CD4-positive, alpha-beta T cell (primary cell): Measurements from ENCODE around the gene HMCN2. TPM values are rescaled to one million over a fixed set of nuclear protein-coding genes. Genes with fewer than 3 reads are reported as not detected.

ENCODE experiments used
- ATAC-seq: fragments of 200-7000 bp; cut with Tn5 transposase; one replicate; pipeline ENCODE4 v1.10.0; 2022; ENCODE audit warnings: mild to moderate bottlenecking; ENCODE audit not compliant: poor library complexity
- CTCF ChIA-PET: fragments of 350-600 bp; sonication (Branson Sonifier 250); formaldehyde crosslinking; loops from one replicate; lab custom pipeline; 2021; ENCODE audit warnings: antibody characterized with exemption, inconsistent platforms; lab: Charles Lee
- POLR2A ChIA-PET: fragments of 350-600 bp; sonication (Branson Sonifier 250); formaldehyde crosslinking; loops from one replicate; lab custom pipeline; 2021; ENCODE audit warnings: antibody characterized with exemption, inconsistent platforms; lab: Charles Lee
- DNase-seq, 14 experiments: peaks; one replicate each; pipeline ENCODE4 v3.0.0-alpha.2; 2013 to 2020; ENCODE audit warnings: mixed read lengths in 2 of 14
- H3K27ac ChIP-seq, 2 donors: one replicate each; pipeline versions ENCODE4 v1.5.1 to v1.7.0; 2013; ENCODE audit warnings: low read length in 2 of 2, low read depth in 1 of 2, mild to moderate bottlenecking in 1 of 2
- H3K27me3 ChIP-seq, 2 experiments: 1 replicate in 1 of 2; 2 replicates in 1 of 2; pipeline versions ENCODE4 v1.6.1 to v1.7.0; 2013; ENCODE audit warnings: low read length in 2 of 2, control low read depth in 1 of 2, mild to moderate bottlenecking in 1 of 2, moderate library complexity in 1 of 2; ENCODE audit not compliant: insufficient read depth in 2 of 2, control insufficient read depth in 1 of 2
- H3K36me3 ChIP-seq: one replicate; pipeline ENCODE4 v1.6.1; 2013; ENCODE audit warnings: low read length, control low read depth; ENCODE audit not compliant: insufficient read depth
- H3K4me1 ChIP-seq: one replicate; pipeline ENCODE4 v1.6.1; 2013; ENCODE audit warnings: low read length, control low read depth; ENCODE audit not compliant: insufficient read depth
- H3K4me3 ChIP-seq: one replicate; pipeline ENCODE4 v1.5.1; 2013; ENCODE audit warnings: mild to moderate bottlenecking, low read length, moderate library complexity
- H3K9me3 ChIP-seq, 2 experiments: 1 replicate in 1 of 2; 2 replicates in 1 of 2; pipeline versions ENCODE4 v1.6.1 to v1.7.0; 2013; ENCODE audit warnings: low read length in 2 of 2, mild to moderate bottlenecking in 2 of 2, control low read depth in 1 of 2, moderate library complexity in 1 of 2; ENCODE audit not compliant: control insufficient read depth in 1 of 2, insufficient read depth in 1 of 2
- H3K27ac Mint-ChIP-seq: one replicate; pipeline ENCODE4 v1.8.0; 2020; ENCODE audit warnings: mixed read lengths
- H3K27me3 Mint-ChIP-seq: one replicate; pipeline ENCODE4 v1.8.0; 2021; ENCODE audit warnings: mixed read lengths
- H3K36me3 Mint-ChIP-seq: one replicate; pipeline ENCODE4 v1.8.0; 2021; ENCODE audit warnings: low read depth, mixed read lengths
- H3K4me1 Mint-ChIP-seq: one replicate; pipeline ENCODE4 v1.8.0; 2021; ENCODE audit warnings: low read depth, mixed read lengths
- H3K4me3 Mint-ChIP-seq: one replicate; pipeline ENCODE4 v1.8.0; 2020; ENCODE audit warnings: mild to moderate bottlenecking, mixed read lengths
- H3K9me3 Mint-ChIP-seq: one replicate; pipeline ENCODE4 v1.8.0; 2020; ENCODE audit warnings: mixed read lengths
- intact Hi-C, 2 experiments: fragments of 100-400 bp; cut with DNase I in 1 of 2; cut with micrococcal nuclease in 1 of 2; formaldehyde crosslinking; loops; one replicate each; pipeline versions ENCODE4 v1.15.1 to v1.9.0; 2023 to 2025; cut with DNase I, micrococcal nuclease
- total RNA-seq, 174 experiments: library from RNA in 2 of 174; stranded (reverse) in 2 of 174; gene quantifications; one replicate each; pipeline ENCODE4 v1.2.3 and lab custom pipeline; 2021 to 2026
- TF ChIP-seq, protein P1 (sequence below): fragments of 200-600 bp; IDR thresholded peaks from one replicate; pipeline ENCODE4 v1.8.0; 2022; ENCODE audit warnings: antibody characterized with exemption, mild to moderate bottlenecking

The HMCN2 gene
- total RNA-seq, 2 experiments from 2014 or later, result not detected

DNA sequence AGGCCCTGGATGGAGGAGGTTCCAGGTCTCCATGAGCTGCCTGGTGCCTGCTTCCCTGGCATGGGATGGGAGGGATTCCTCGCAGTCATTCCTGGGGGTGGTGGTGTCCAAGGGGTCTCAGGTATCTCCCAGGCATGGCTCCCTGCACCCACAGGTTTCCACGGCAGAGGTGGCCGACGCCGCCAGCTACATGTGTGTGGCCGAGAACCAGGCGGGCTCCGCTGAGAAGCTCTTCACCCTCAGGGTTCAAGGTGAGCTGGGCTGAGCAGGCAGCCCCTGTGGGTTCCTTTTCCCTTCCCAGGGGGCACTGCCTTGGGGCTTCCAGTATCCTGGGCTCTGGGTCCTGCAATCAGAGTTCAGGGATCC, 117.8 kb downstream of the HMCN2 start:
- no peaks in the 10 kb centered on the region for H3K4me1 Mint-ChIP-seq

DNA sequence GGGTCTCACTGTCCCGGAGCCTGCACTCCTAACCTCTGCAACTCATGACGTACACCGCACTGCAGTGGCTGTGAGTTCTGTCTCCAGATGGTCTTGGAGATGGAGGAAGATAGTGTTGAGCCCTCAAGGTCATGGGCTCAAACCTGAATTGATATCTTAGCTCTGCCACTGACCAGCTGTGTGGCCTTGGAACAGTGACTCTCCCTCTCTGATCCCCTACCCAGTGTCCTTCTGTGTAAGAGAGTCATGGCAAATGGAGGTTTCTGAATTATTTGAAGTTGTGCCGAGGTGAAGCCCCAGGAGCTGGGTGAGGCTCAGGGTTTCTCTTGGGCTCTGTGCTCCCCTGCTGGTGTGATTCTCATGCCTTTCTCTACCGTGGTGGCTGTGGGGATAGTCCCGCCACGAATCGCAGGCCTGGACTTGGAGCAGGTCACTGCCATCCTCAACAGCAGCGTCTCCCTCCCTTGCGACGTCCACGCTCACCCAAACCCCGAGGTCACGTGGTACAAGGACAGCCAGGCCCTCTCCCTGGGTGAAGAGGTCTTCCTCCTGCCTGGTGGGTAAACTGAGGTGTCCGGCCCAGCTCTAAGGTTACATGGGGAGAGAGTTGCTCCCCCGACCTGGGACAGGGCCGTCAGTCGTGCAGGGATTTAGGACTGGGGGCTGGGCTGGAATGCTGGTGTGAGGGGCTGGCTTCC, 118.6 kb downstream of the HMCN2 start:
- Histone ChIP-seq H3K4me1 (no peaks in the 10 kb centered on the region), H3K9me3 (no peaks in the 10 kb centered on the region), H3K4me3 (no peak overlapping the region), H3K36me3 (no peaks in the 10 kb centered on the region), H3K27ac (no peak overlapping the region), H3K27me3 (peaks cover 0 to 2% of the 10 kb centered on the region in 2 experiments)
- H3K4me1 Mint-ChIP-seq, result no peaks in the 10 kb centered on the region
- H3K27me3 Mint-ChIP-seq, result no peaks in the 10 kb centered on the region
- no peak overlapping the region for H3K27ac Mint-ChIP-seq
- intact Hi-C loops, result no loop called here
- H3K9me3 Mint-ChIP-seq, result no peaks in the 10 kb centered on the region
- ChIA-PET CTCF (no interaction called here), POLR2A (no interaction called here)
- H3K36me3 Mint-ChIP-seq, result no peaks in the 10 kb centered on the region
- TF ChIP-seq, protein P1, sequence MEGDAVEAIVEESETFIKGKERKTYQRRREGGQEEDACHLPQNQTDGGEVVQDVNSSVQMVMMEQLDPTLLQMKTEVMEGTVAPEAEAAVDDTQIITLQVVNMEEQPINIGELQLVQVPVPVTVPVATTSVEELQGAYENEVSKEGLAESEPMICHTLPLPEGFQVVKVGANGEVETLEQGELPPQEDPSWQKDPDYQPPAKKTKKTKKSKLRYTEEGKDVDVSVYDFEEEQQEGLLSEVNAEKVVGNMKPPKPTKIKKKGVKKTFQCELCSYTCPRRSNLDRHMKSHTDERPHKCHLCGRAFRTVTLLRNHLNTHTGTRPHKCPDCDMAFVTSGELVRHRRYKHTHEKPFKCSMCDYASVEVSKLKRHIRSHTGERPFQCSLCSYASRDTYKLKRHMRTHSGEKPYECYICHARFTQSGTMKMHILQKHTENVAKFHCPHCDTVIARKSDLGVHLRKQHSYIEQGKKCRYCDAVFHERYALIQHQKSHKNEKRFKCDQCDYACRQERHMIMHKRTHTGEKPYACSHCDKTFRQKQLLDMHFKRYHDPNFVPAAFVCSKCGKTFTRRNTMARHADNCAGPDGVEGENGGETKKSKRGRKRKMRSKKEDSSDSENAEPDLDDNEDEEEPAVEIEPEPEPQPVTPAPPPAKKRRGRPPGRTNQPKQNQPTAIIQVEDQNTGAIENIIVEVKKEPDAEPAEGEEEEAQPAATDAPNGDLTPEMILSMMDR, result no peak
- DNase-seq, result no peak
- ATAC-seq, result no peak
- H3K4me3 Mint-ChIP-seq, result no peak overlapping the region

More for the DNA sequence above, 117.8 kb downstream of the HMCN2 start:
- Histone ChIP-seq H3K27ac (no peak overlapping the region), H3K4me1 (no peaks in the 10 kb centered on the region), H3K36me3 (no peaks in the 10 kb centered on the region), H3K9me3 (no peaks in the 10 kb centered on the region), H3K4me3 (no peak overlapping the region), H3K27me3 (peaks cover 0 to 2% of the 10 kb centered on the region in 2 experiments)
- no peak overlapping the region for H3K27ac Mint-ChIP-seq
- CTCF ChIA-PET, result no interaction called here
- ATAC-seq (no peak), DNase-seq (no peak)
- H3K4me3 Mint-ChIP-seq, result no peak overlapping the region
- no peaks in the 10 kb centered on the region for H3K36me3 Mint-ChIP-seq
- POLR2A ChIA-PET, result no interaction called here
- TF ChIP-seq, protein P1, result no peak
- no peaks in the 10 kb centered on the region for H3K27me3 Mint-ChIP-seq
- H3K9me3 Mint-ChIP-seq, result no peaks in the 10 kb centered on the region
- intact Hi-C loops, result no loop called here

DNA sequence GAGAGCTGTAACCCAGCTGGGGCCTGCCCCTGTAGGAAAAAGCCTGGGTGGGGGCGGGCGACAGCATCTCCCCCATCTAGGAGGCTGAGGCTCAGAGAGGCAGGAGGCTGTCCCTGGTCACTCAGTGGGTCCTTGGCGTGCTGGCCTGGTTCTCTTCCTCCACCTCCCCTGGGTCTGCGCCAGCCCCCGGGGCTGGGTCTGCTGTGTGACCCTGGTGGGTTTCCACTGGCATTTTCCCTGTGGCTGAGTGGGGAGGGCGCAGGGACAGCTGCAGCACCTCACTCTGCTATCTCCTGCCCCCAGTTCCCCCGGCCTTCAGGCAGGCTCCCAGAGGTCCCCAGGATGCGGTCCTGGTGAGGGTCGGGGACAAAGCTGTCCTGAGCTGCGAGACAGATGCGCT, 119.7 kb downstream of the HMCN2 start:
- intact Hi-C loops, result no loop called here
- no peak for DNase-seq

More for the DNA sequence above, 119.7 kb downstream of the HMCN2 start:
- ChIA-PET CTCF (no interaction called here), POLR2A (no interaction called here)
- TF ChIP-seq, protein P1, result no peak
- Histone ChIP-seq H3K4me1 (no peaks in the 10 kb centered on the region), H3K27ac (no peak overlapping the region), H3K9me3 (no peaks in the 10 kb centered on the region), H3K4me3 (no peak overlapping the region), H3K36me3 (no peaks in the 10 kb centered on the region), H3K27me3 (peaks cover 0 to 2% of the 10 kb centered on the region in 2 experiments)
- no peaks in the 10 kb centered on the region for H3K27me3 Mint-ChIP-seq
- ATAC-seq, result no peak
- no peak overlapping the region for H3K4me3 Mint-ChIP-seq
- H3K9me3 Mint-ChIP-seq, result no peaks in the 10 kb centered on the region
- H3K27ac Mint-ChIP-seq, result no peak overlapping the region
- H3K4me1 Mint-ChIP-seq, result no peaks in the 10 kb centered on the region
- H3K36me3 Mint-ChIP-seq, result no peaks in the 10 kb centered on the region
